HG02885 (cell line): ENCODE data around the gene KCND3.

ENCODE experiments used
- ATAC-seq: cut with Tn5 transposase; IDR thresholded peaks from one replicate; pipeline ENCODE4 v1.9.1; 2021; ENCODE audit warnings: mild to moderate bottlenecking; ENCODE audit not compliant: unreplicated experiment, poor library complexity

Gene KCND3

DNA sequence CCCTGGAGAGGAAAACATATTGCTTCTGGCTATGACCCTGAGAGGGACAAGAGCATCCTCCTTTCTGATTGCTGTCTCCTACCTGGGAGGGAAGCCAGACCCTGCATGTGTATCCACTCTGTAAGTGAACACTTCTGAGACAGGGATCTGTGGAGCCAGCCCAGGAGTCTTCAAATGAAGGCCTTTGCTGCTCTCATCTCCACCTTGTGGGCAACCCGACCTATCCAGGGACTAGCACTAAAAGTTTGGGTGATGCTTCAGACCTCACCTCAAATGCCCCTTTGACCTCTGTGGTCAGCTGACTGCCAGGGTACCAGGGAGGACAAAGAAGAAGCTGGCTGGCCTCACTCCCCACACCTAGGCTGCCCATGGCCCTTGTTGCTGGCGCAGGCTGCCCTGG lies 64.7 kb downstream of the KCND3 start:
- ATAC-seq: no peak

DNA sequence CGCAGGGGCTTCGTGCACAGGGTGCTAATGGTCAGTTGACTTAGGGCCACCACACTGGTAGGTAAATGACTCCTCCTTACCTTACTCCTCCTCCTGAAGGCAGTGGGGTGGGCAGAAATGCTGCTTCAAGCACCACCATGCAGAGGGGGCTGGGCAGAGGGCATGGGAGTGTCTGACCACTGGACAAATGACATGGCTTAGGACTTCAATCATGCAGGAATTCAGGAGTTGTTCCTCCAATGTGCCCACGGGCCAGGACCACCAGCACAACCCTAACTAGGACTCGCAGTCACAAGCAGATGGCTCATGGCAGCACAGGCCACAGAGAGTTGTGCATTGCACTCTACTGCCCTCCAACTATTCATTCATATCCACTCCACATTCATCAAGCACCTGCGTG lies 65.7 kb downstream of the KCND3 start:
- no peak for ATAC-seq

DNA sequence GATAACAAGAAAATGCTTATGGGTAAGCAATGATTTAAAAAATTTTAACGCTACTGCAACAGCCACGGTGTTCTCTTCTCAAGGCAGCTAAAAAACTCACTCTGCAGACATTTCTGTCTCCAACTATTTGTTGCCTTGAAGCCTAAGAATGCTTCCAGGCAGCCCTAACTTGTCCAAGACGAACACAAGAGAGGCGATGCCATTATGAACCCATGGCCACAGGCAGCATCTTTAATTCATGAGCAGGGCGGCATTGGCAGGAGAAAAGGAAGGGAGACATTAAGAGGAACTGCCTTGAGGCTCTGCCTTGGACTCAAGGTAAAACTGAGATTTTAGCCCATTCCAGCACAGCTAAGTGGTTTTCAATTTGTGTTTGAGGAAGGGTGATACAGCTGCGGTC lies 67.5 kb downstream of the KCND3 start:
- ATAC-seq: no peak

DNA sequence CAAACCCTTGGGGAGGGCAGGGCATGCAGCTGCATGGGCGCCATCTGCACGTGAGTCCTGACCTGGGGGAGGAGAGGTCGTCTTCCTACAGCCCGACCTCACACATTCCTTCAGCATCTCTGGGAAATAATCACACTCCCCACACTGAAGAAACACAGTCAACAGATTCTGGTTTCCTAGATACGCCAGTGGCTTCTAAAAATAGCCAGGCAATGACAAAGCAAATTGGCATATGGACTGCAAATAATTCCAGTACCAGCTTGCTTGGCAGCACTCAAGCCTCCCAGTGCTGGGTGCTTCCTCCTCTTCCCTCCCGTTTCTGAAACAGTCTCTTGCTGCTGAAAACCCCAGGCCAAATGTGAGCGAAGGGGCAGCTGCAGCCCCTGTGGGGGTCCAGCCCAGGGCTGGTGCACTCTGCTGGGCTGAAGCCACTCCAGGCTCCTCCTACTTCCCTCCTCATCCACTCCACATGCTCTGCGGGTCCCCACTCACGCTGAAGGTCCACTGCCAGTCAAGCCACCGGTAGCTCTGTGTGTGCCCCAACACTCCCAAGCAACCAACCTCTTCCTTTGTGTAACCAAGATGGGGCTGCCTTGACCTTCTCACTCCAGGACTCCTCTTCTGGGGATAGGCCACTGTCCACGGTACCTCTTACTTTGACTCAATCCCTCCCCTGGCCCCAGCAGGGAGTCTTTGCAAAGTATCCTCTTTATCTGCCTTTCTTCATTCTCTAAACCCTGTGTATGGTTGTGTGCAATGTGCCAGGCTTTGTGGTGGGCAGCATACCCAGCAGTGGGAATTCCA lies 69.0 kb downstream of the KCND3 start:
- ATAC-seq: no peak

DNA sequence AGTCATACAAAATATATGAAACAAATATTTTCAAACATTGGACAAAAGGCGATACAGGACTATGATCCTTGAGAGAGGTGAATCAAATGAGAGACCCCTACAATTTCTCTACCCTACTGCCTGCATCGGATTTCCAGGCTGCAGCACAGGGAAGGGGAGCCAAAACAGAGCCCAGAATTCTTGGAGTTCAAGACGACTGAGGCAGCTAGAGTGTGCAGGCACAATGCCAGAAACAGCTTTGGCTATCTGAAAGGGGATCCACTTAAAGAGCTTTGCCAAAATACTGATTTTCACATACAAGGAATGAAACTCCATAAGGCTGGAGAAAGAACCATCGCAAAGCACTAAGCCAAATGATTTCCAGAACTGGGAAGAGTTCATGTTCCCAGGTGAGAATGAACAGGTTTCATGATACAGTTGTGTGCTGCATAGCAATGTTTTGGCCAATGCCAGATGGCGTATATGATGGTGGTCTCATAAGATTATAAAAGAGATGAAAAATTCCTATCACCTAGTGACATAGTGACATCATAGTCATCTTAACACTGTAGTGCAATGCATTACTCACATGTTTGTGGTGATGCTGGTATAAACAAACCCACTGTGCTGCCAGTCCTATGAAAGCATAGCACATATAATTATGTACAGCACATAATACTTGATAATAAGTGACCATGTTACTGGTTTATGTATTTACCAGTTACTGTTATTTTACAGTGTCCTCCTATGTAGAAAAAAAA lies 77.5 kb downstream of the KCND3 start:
- no peak for ATAC-seq

DNA sequence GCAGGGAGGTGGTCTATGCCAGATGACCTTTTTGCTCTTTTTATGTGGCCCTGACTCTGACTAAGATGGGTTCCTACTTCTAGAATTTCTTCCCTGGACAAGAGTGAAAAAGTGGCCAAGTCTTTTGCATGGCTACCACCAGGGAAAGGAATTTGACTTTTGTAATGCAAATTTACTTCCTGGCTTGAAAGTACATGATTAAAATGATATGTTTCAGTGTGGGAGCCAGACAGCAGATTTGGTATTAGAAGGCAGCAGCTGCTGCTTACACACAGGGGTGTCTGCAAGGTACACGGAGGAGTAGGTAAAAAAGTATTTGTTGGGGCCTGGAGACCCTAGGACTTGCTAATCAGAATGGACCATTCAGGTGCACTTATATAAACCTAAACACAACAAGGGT lies 78.4 kb downstream of the KCND3 start:
- ATAC-seq: no peak

DNA sequence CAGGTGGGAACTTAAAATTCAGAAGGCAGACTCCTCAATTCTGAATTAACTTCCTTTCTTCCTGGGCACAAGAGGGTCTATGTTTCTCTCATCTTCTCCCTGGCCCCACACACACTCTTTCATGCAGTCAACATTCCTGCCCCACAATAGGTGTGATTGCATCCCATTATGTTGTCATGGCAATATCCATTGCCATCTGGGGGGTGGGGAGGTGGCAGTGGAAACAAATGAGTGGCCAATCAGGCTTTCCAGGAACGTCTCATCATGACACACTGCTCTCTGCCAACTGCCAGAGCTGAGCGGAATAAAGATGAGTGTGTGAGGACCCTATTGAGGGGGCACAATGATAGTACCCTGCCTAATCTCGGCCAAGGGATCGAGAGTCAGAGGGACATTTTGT lies 80.4 kb downstream of the KCND3 start:
- no peak for ATAC-seq

DNA sequence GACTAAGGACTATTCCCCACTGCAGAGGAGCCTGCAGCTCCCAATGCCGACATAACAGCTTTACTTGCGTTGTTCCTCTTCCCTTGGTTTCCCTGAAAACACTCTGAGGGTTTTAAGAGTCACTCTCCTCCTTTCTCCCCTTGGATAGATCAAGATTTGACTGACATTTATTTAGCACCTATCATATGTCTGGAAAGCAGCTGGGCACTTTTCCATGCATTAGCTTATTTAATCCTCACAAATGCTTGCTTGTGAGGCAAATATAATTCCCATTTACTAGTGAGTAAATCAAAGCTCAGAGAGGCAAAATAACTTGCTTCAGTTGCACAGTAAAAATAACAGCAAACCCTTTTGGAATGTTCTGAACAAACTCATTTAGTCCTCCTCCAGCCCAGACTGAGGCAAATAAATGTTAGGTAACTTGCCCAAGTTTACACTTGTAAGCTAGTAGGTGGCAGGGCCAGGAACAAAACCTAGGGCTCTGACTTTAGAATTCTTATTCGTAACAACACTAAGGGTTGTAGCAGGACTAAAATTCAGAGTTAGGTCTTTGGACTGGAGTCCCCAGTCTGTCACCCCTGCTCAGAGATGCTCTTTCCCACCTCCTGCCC lies 81.4 kb downstream of the KCND3 start:
- ATAC-seq: no peak

DNA sequence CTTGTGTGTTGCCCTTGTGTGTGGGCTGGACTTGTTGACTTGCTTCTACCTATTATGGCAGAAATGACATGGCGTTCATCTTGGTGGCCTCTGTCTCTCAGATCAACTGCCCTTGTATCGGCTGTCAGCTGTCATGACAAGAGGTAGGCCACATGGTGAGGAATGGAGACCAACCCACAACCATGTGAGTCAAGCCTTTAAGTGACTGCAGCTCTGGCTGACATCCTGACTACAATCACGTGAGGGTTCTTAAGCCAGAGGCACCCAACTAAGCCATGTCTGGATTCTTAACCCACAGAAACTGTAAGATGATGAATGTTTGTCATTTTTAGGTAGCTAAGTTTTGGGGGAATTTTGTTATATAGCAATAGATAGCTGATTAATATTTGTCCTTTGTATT lies 82.1 kb downstream of the KCND3 start:
- no peak for ATAC-seq

DNA sequence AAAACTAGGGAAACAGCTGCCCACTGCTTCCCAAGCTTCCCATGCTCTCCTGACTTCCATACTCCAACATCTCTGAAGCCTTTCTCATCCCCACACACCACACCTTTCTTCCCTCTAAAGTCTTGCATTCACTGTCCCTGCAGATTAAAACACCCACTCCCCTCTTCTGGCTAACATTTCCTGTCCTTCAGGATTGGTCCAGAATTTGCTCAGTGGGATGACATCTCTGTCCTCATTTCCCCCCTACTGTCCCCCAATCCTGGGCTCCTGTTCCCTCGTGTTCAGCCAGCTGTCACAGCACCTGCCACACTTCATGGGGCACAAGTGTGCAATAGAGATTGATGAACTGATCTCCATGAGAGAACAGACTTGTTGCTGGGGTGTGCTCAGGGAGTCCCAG lies 82.7 kb downstream of the KCND3 start:
- no peak for ATAC-seq

DNA sequence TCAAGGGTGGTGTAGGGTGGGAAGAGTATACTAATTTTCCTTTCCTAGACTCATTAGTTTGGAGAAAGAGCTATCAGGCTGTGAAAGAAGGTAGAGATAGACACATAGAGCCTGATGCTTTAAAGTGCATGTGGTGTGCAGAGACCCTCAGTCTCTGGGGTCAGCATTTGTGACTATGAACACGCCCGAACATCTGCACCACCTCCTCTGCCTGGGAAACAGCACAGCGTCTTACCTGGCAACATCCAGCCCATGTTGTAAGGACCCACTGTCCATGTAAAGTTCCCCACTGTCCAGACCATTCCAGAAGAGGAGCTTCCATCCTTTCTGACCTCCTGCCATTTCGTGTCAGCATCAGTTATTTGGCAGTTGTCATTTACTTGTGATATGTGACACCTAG lies 83.4 kb downstream of the KCND3 start:
- ATAC-seq: no peak

DNA sequence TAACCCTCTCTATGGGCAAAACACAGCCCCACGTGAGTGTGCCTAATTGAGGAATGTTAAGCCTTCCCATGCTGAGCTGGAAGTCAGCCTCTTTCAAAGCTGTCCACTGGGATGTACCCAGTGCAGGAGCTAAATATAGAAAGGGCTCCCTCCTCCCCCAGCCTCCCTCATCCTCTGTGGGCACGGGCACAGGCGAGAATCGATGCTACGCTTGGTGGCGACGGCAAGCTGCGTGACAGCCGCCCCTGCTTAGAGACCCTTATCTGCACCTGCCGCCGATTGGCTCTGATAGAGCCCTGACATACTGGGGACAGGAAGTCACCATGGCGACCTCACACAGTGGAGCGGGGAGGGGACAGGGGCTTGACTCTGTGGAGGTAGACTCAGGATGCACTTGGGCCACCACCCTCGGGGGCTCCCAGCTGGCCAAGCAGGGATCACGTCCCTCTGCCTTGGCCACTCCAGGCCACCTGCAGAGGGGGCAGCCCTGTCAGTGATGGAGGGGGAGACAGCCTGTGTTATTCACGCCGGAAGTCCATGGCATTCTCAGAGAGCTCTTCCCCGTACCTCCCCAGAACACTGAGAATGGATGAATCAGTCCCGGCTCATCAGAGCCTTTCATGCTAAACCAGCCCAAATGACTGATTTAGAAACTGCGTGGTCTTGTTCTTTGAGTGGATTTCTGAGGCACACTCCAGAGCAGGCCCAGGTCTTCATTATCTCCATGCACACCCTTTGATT lies 84.8 kb downstream of the KCND3 start:
- no peak for ATAC-seq

DNA sequence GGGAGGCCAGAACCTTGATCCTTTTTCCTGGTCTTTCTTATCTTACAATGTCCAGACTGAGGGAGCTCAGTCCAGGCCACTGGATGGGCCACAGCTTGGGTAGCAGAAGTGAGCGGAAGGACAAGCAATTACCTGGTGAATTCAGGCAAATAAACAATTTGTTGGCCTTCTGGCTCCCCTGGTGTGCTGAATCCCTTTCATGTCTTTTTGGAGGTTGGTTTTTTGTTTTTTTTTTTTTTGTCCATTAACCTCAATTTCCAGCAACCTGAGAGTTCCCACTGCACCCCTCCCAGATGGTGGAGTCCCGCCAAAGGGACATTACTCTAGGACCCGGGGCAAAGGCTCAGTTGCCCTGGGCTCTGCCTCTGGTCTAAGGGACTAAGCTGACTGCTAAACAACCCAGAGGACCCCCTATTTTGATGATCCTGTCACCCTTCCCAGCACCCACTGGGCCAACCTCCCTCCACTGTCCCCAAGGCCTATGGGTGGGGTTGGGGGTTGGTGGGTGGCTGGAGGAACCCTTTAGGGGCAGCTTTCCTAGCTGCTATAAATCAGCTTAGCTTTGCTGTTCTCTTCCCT lies 85.5 kb downstream of the KCND3 start:
- no peak for ATAC-seq

DNA sequence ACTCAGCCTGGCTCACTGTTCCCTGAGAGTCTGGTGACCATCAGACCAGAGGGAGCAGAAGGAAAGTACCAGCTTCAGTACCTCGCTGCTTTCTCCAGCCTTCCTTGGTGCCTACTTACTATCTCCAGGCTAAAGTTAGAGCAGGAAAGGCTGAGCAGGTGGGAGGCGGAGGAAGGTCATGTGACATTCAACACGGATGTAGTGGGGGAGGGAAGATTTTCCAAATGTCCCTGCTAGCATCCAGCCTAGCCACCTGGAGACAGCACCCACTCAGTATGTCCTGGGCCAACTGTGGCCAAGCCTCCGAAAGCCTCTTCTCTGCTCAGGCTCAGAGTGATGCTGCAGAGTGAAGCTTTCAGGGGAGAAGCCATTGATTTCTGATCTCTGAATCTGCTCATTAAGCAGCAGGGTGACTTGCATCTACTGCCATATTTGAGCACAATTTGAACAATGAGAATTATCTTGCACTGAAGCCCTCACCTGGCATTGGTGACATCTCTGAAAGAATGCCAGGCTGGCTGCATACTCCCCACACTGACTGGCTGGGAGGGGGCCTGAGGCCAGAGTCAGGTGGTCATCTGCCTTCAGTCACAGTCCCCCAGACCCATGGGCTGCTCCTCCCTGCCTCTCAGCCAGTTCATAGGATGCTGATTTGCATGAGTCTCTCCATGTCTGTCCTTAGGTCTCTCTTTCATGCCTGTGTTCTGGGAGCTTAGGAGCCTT lies 86.2 kb downstream of the KCND3 start:
- no peak for ATAC-seq

DNA sequence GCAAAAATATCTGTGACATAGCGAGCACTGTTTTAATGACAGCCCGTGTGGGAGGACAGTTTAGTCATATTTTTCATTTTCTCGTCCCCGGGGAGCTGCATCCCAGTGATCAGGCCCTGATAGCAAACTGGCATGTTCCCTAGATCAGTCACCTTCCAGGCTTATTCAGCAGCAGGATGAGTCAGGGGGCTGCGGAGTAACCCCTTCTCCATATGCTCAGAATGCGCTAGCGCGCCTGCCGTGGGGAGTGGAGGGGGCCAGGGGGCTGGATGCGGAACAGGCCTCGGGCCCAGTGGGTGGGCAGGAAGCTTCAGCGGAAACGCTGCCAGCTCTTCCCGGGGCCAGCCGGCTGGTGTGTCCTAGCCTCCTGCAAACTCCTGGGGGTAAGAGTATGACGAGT lies 94.0 kb downstream of the KCND3 start:
- ATAC-seq: no peak

DNA sequence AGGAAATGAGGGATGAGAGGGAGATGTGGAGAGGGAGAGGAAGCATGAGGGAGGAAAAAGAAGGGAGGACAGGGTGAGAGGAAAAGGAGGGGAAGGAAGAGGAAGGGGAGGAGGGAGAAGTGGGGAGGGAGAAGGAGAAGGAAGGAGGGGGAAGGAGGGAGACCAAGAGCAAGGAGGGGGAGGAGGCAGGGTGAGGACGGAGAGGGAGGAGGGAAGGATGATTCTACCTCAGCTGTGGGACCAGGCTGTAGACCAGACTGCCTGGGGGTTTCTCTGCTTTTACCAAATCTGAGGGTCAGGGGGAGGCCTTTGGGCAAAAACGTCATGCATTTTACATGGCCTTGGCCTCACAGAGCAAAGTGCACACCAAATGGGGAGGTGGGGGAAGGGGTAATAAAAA lies 94.5 kb downstream of the KCND3 start:
- ATAC-seq: no peak

DNA sequence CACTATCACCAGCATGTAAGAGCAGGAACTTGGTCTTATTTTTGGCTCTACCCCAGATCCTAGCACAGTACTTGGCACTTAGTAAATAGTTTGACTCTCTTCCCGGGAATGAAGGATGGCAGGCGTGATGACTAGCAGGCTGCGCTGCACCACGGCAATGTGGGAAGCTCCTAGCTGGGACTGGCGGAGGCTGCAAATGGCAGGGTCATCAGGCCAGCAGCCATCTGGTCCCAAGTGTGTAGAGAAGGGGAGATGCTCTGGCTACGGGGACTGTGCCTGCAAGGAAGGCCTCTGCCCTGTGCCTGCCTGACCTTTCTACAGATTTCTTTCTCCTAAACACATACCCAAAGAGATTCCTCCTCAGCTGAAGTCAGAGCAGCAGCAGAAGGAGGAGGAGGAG lies 95.0 kb downstream of the KCND3 start:
- no peak for ATAC-seq

DNA sequence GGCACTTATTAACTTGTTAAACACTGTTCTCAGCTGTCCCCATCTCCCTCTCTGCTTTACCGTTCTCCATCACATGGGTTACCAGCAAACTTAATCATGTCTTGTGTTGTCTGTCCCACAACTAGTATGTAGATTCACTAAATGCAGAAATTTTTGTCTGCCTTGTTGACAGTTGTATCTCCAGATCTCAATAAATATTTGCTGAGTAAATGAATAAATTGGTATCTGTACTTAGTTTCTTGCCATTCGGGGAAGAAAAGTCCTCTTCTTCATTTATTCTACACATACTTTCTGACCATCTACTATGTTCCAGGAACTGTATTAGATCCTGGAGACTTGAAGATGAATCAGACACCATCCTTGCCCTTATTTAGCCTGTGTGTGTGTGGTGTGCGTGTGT lies 97.9 kb downstream of the KCND3 start:
- no peak for ATAC-seq

DNA sequence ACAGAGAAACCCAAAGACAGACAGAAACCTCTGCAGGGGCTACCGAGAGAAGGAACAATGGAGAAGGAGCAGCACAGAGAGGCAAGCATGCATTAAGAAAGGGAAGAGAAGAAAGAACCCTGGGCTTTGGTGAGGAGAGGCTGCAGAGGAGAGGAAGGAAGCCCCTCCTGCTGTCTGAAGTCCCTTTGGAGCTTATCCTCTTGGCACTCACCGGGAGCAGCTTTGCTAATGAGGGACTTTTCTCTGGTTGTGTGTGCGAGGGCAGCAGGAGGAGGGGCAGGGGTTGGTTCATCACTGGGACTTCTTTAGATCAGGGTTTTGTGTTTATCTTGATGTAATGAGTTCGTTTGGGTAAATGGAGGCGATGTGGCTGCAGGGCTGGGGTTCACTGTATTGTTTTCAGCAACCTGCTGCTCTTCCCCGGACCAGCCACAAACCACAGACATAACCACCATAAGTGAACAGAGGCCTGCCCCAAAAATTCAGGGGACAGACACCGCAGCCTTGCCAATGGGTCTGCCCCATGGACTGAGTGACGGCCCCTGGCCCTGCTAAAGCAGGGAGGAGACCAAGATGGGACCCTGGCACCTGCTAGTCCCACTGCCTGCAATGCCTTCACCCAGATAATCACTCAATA lies 100.6 kb downstream of the KCND3 start:
- ATAC-seq: no peak
